H1 (cell line): Measurements from ENCODE around the gene PREX1. TPM values are rescaled to one million over a fixed set of nuclear protein-coding genes. Genes with fewer than 3 reads are reported as not detected.

Source experiments
- CTCF ChIA-PET: fragments of 300-600 bp; sonication (Branson Sonifier 250); formaldehyde crosslinking; loops from one replicate; lab custom pipeline; 2021; ENCODE audit not compliant: partially characterized antibody; lab: Charles Lee
- POLR2A ChIA-PET: fragments of 300-600 bp; sonication (Branson Sonifier 250); formaldehyde crosslinking; loops from one replicate; lab custom pipeline; 2021; ENCODE audit warnings: inconsistent platforms; ENCODE audit not compliant: partially characterized antibody; lab: Charles Lee
- DNase-seq, 2 experiments: peaks; one replicate each; pipeline versions ENCODE4 v3.0.0 to v3.0.0-alpha.2; 2010 to 2022; ENCODE audit warnings: low spot score in 2 of 2, low read depth in 1 of 2, mixed read lengths in 1 of 2
- FAIRE-seq: peaks from 2 replicates; lab custom pipeline; 2011; peaks lifted over from hg19 to GRCh38; lab: Jason Lieb, UNC
- H2AFZ ChIP-seq: 2 replicates; pipeline ENCODE4 v1.8.1; 2012; ENCODE audit warnings: low read length, inconsistent platforms
- H2AK5ac ChIP-seq: 2 replicates; pipeline ENCODE4 v1.6.1; 2013; ENCODE audit warnings: low read depth, low read length
- H2BK120ac ChIP-seq: replicated peaks from 2 replicates; pipeline ENCODE3; 2013; ENCODE audit warnings: low read depth, low read length, inconsistent platforms
- H2BK12ac ChIP-seq: 2 replicates; pipeline ENCODE4 v1.6.1; 2013; ENCODE audit warnings: low read depth, low read length
- H2BK15ac ChIP-seq: 2 replicates; pipeline ENCODE4 v1.6.1; 2013; ENCODE audit warnings: low read length
- H2BK20ac ChIP-seq: 2 replicates; pipeline ENCODE4 v1.6.1; 2013; ENCODE audit warnings: low read length
- H2BK5ac ChIP-seq: 2 replicates; pipeline ENCODE4 v1.6.1; 2013; ENCODE audit warnings: low read depth, low read length
- H3K14ac ChIP-seq: 2 replicates; pipeline ENCODE4 v1.6.1; 2013; ENCODE audit warnings: inconsistent platforms; ENCODE audit not compliant: insufficient read length
- H3K18ac ChIP-seq: 2 replicates; pipeline ENCODE4 v1.6.1; 2013; ENCODE audit warnings: low read length; ENCODE audit errors: extremely low read depth
- H3K23ac ChIP-seq: 2 replicates; pipeline ENCODE4 v1.6.1; 2013; ENCODE audit warnings: inconsistent platforms; ENCODE audit not compliant: insufficient read length
- H3K23me2 ChIP-seq: 2 replicates; pipeline ENCODE4 v1.6.1; 2013; ENCODE audit warnings: low read depth, low read length
- H3K27ac ChIP-seq: 2 replicates; pipeline ENCODE4 v1.6.1; 2011; ENCODE audit warnings: low read depth, low read length, inconsistent platforms
- H3K27me3 ChIP-seq, 4 experiments: replicated peaks in 1 of 4; 1 replicate in 1 of 4; 2 replicates in 3 of 4; pipeline versions ENCODE4 v1.6.1 to v1.8.1; 2011 to 2013; ENCODE audit warnings: low read length in 3 of 4, mild to moderate bottlenecking in 3 of 4, inconsistent platforms in 2 of 4, mixed read lengths in 2 of 4, moderate library complexity in 1 of 4; ENCODE audit not compliant: control insufficient read depth in 3 of 4, insufficient read depth in 3 of 4; ENCODE audit errors: extremely low read depth in 1 of 4
- H3K36me3 ChIP-seq, 4 experiments: 2 replicates each; pipeline versions ENCODE4 v1.6.1 to v1.8.1; 2011 to 2013; ENCODE audit warnings: mild to moderate bottlenecking in 4 of 4, low read length in 3 of 4, moderate library complexity in 2 of 4, control low read depth in 1 of 4, inconsistent platforms in 1 of 4; ENCODE audit not compliant: insufficient read depth in 4 of 4, control insufficient read depth in 2 of 4
- H3K4ac ChIP-seq: replicated peaks from 2 replicates; pipeline ENCODE3; 2013; ENCODE audit warnings: low read length, low read depth, mixed read lengths, inconsistent platforms; ENCODE audit not compliant: insufficient read length
- H3K4me1 ChIP-seq, 4 experiments: replicated peaks in 1 of 4; 1 replicate in 1 of 4; 2 replicates in 3 of 4; pipeline versions ENCODE4 v1.6.1 to v1.8.1; 2011 to 2013; ENCODE audit warnings: low read length in 3 of 4, inconsistent platforms in 2 of 4, mixed read lengths in 1 of 4; ENCODE audit not compliant: insufficient read depth in 4 of 4, control insufficient read depth in 3 of 4
- H3K4me2 ChIP-seq, 2 experiments: 2 replicates each; pipeline versions ENCODE4 v1.6.1 to v1.8.1; 2011 to 2013; ENCODE audit warnings: low read depth in 2 of 2, low read length in 2 of 2, control low read depth in 1 of 2, inconsistent platforms in 1 of 2, mild to moderate bottlenecking in 1 of 2; ENCODE audit not compliant: insufficient read depth in 1 of 2
- H3K4me3 ChIP-seq, 4 experiments: fragments of 200-600, 300-600 bp in 1 of 4; sonication (generic), shearing (Covaris generic), sonication (Bioruptor Twin) in 1 of 4; 2 replicates each; pipeline versions ENCODE4 v1.5.1 to v1.8.1; 2011 to 2016; ENCODE audit warnings: low read length in 4 of 4, low read depth in 3 of 4, control low read depth in 2 of 4, inconsistent platforms in 2 of 4, mild to moderate bottlenecking in 2 of 4, mixed read lengths in 1 of 4, moderate library complexity in 1 of 4; ENCODE audit not compliant: insufficient read depth in 2 of 4; ENCODE audit errors: extremely low read depth in 1 of 4
- H3K56ac ChIP-seq: replicated peaks from 2 replicates; pipeline ENCODE3; 2013; ENCODE audit warnings: low read depth, mild to moderate bottlenecking, mixed read lengths, low read length, inconsistent platforms; ENCODE audit not compliant: insufficient read length
- H3K79me1 ChIP-seq: 2 replicates; pipeline ENCODE4 v1.6.1; 2013; ENCODE audit warnings: low read depth, low read length, control low read depth
- H3K79me2 ChIP-seq, 2 experiments: 2 replicates each; pipeline versions ENCODE4 v1.6.1 to v1.8.1; 2012 to 2013; ENCODE audit warnings: low read length in 2 of 2, mild to moderate bottlenecking in 2 of 2, inconsistent platforms in 1 of 2; ENCODE audit not compliant: insufficient read depth in 2 of 2, control insufficient read depth in 1 of 2
- H3K9ac ChIP-seq, 4 experiments: replicated peaks in 1 of 4; 1 replicate in 1 of 4; 2 replicates in 3 of 4; pipeline versions ENCODE4 v1.6.1 to v1.8.1; 2011 to 2013; ENCODE audit warnings: low read depth in 3 of 4, low read length in 3 of 4, control low read depth in 2 of 4, mild to moderate bottlenecking in 2 of 4, moderate library complexity in 2 of 4, inconsistent platforms in 1 of 4; ENCODE audit errors: extremely low read depth in 1 of 4
- H3K9me3 ChIP-seq, 2 experiments: 2 replicates each; pipeline versions ENCODE4 v1.6.1 to v1.8.1; 2012 to 2013; ENCODE audit warnings: mild to moderate bottlenecking in 2 of 2, moderate library complexity in 2 of 2, control low read depth in 1 of 2, inconsistent platforms in 1 of 2, low read depth in 1 of 2, low read length in 1 of 2, mixed read lengths in 1 of 2; ENCODE audit not compliant: insufficient read depth in 2 of 2
- H4K20me1 ChIP-seq, 2 experiments: replicated peaks in 1 of 2; 2 replicates each; pipeline versions ENCODE3 to v1.8.1; 2011 to 2013; ENCODE audit warnings: inconsistent platforms in 2 of 2, low read length in 2 of 2, mild to moderate bottlenecking in 1 of 2; ENCODE audit not compliant: insufficient read depth in 2 of 2, control insufficient read depth in 1 of 2
- H4K5ac ChIP-seq: 2 replicates; pipeline ENCODE4 v1.6.1; 2013; ENCODE audit warnings: low read length, low read depth, mixed read lengths, inconsistent platforms; ENCODE audit not compliant: insufficient read length
- H4K8ac ChIP-seq: 2 replicates; pipeline ENCODE4 v1.8.0; 2013; ENCODE audit warnings: mild to moderate bottlenecking, moderate library complexity, low read length, inconsistent platforms; ENCODE audit not compliant: insufficient read depth; ENCODE audit errors: extremely low read depth
- H4K91ac ChIP-seq: replicated peaks from 2 replicates; pipeline ENCODE3; 2013; ENCODE audit warnings: low read length, mixed read lengths, inconsistent platforms; ENCODE audit not compliant: insufficient read length
- CEBPB ChIP-seq: IDR thresholded peaks from 2 replicates; pipeline ENCODE4 v1.6.1; 2012; ENCODE audit warnings: low read depth, low read length
- CHD1 ChIP-seq: IDR thresholded peaks from 2 replicates; pipeline ENCODE4 v1.6.1; 2012; ENCODE audit warnings: low read depth, low read length, improper control_type of control experiment
- EZH2 ChIP-seq: fragments of 200-600 bp; sonication (generic); IDR thresholded peaks from 2 replicates; pipeline ENCODE4 v1.7.1; 2012; ENCODE audit warnings: low read depth, mild to moderate bottlenecking, moderate library complexity, low read length, inconsistent platforms; ENCODE audit not compliant: severe bottlenecking
- HDAC2 ChIP-seq, 2 experiments: fragments of 300-600 bp in 1 of 2; sonication (generic) in 1 of 2; IDR thresholded peaks; 2 replicates each; pipeline ENCODE4 v1.6.1; 2011 to 2012; ENCODE audit warnings: low read depth in 2 of 2, low read length in 2 of 2, mild to moderate bottlenecking in 2 of 2, moderate library complexity in 2 of 2, borderline replicate concordance in 1 of 2, inconsistent platforms in 1 of 2
- NRF1 ChIP-seq: IDR thresholded peaks from 2 replicates; pipeline ENCODE4 v1.6.1; 2011; ENCODE audit warnings: mild to moderate bottlenecking, low read depth, low read length, improper control_type of control experiment
- RNF2 ChIP-seq: fragments of 200-900, 300-1000 bp; sonication (generic); IDR thresholded peaks from 2 replicates; pipeline ENCODE4 v1.7.1; 2016; ENCODE audit warnings: borderline replicate concordance, low read depth, mild to moderate bottlenecking, antibody characterized with exemption, low read length; ENCODE audit not compliant: poor library complexity, severe bottlenecking; ENCODE audit errors: missing control alignments
- SP1 ChIP-seq: IDR thresholded peaks from 2 replicates; pipeline ENCODE4 v1.6.1; 2011; ENCODE audit warnings: low read depth, low read length
- TBP ChIP-seq: IDR thresholded peaks from 2 replicates; pipeline ENCODE4 v1.6.1; 2011; ENCODE audit warnings: low read depth, low read length, improper control_type of control experiment
- WGBS, 2 experiments: shearing (Covaris generic) in 1 of 2; methylation state at CpG; one replicate each; pipeline versions ENCODE4 v1.1.6 to v1.1.7; 2013 to 2015; ENCODE audit warnings: low lambda C conversion rate in 2 of 2, mixed read lengths in 2 of 2, inconsistent platforms in 1 of 2, low coverage in 1 of 2, missing lambda C conversion rate in 1 of 2; ENCODE audit not compliant: insufficient replicate concordance in 2 of 2, insufficient coverage in 1 of 2, insufficient read length in 1 of 2; ENCODE audit errors: extremely low coverage in 1 of 2, missing lambda C conversion rate in 1 of 2; 5-methylcytosine and 5-hydroxymethylcytosine counted together
- polyA plus RNA-seq, 7 experiments: library from polyadenylated mRNA; depleted of rRNA in 3 of 7; stranded (reverse) in 5 of 7; unstranded in 2 of 7; fragments of >200 nt in 5 of 7; fragments of 200-250 nt in 2 of 7; gene quantifications; 1 replicate in 5 of 7; 2 replicates in 1 of 7; 4 replicates in 1 of 7; pipeline versions ENCODE4 v1.2.1 to v1.2.3, GENCODE V29; 2011 to 2013; ENCODE audit warnings: missing spikeins in 2 of 7, mixed read lengths in 2 of 7
- total RNA-seq: library from RNA; stranded (reverse); fragmentation: NEBNext Ultra II Directional; extraction: Animal tissue kit (Norgen Biotek cat#: 25700); gene quantifications from 2 replicates; pipeline ENCODE4 v1.2.1, GENCODE V29; 2021
- TF ChIP-seq, protein P1 (sequence below): IDR thresholded peaks from 2 replicates; pipeline ENCODE4 v1.6.1; 2012; ENCODE audit warnings: inconsistent platforms
- TF ChIP-seq, protein P2 (sequence below): IDR thresholded peaks from 2 replicates; pipeline ENCODE4 v1.6.1; 2011; ENCODE audit warnings: low read length, improper control_type of control experiment

The PREX1 gene
- total and polyA plus RNA-seq, 2 of the 8 experiments (the other 6 are each of a cell fraction or from before 2014, with no cell fraction given): 10.7 to 12.8 TPM

DNA sequence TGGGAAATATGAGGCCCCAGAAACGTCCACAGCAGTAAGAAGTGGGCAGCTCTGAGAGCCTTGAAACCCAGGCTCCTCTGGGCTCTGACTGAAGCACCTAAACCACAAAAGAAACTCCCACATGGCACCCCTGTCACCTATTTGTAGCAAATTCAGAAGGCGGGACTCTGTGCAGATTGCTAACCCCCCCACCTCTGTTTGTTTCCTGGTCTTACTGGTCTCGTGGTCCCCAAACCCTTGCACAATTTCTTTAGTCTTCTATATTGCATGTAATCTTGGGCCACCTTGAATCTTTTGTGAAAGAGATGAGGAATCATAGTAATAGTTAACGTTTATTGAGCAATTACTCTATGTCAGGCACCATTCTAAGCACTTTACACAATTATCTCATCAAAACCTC is 154.3 kb downstream of the PREX1 start:
- POLR2A ChIA-PET: interaction anchor here (1.4 kb wide), 1 partner anchor 9 kb away, joined by 3 read pairs; no protein-coding TSS in a partner anchor
- no peaks in the 10 kb centered on the region for H4K20me1 ChIP-seq
- H3K4me2 ChIP-seq: no peak overlapping the region
- FAIRE-seq (no peak), DNase-seq (no peak)
- no peak overlapping the region for H3K23ac ChIP-seq
- H4K91ac ChIP-seq: no peak overlapping the region
- H3K4me3 ChIP-seq: no peak overlapping the region
- H3K9ac ChIP-seq: no peak overlapping the region
- H3K56ac ChIP-seq: no peak overlapping the region
- H2BK15ac ChIP-seq: no peak overlapping the region
- no peak overlapping the region for H2AK5ac ChIP-seq
- H3K14ac ChIP-seq: no peak overlapping the region
- no peaks in the 10 kb centered on the region for H3K27me3 ChIP-seq
- no peak overlapping the region for H2BK120ac ChIP-seq
- WGBS, 2 experiments: 85% methylated on average over 4 of the region's 4 CpGs; no CpG with 5 or more reads in 1 of the 2 experiments
- no peak overlapping the region for H3K4ac ChIP-seq
- no peak overlapping the region for H4K8ac ChIP-seq
- H4K5ac ChIP-seq: no peak overlapping the region
- H3K4me1 ChIP-seq: no peaks in the 10 kb centered on the region
- no peaks in the 10 kb centered on the region for H3K36me3 ChIP-seq
- CTCF ChIA-PET: interaction anchor here (2.3 kb wide), 1 partner anchor 16 kb away, joined by 14 read pairs; no protein-coding TSS in a partner anchor
- no peak overlapping the region for H2BK5ac ChIP-seq
- no peaks in the 10 kb centered on the region for H3K9me3 ChIP-seq
- H3K27ac ChIP-seq: no peak overlapping the region
- no peak overlapping the region for H2BK20ac ChIP-seq
- H3K79me2 ChIP-seq: no peaks in the 10 kb centered on the region
- no peak overlapping the region for H2AFZ ChIP-seq
- H3K79me1 ChIP-seq: no peaks in the 10 kb centered on the region
- no peak overlapping the region for H2BK12ac ChIP-seq
- H3K23me2 ChIP-seq: no peaks in the 10 kb centered on the region; the same call in 1 of the 2 replicates
- no peak overlapping the region for H3K18ac ChIP-seq
- TF ChIP-seq, protein P1, sequence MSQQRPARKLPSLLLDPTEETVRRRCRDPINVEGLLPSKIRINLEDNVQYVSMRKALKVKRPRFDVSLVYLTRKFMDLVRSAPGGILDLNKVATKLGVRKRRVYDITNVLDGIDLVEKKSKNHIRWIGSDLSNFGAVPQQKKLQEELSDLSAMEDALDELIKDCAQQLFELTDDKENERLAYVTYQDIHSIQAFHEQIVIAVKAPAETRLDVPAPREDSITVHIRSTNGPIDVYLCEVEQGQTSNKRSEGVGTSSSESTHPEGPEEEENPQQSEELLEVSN: no peak
- TF ChIP-seq CHD1 (no peak), NRF1 (no peak), EZH2 (no peak), TBP (no peak), CEBPB (no peak), SP1 (no peak), RNF2 (no peak), HDAC2 (IDR thresholded peaks at IDR 0.05; ENCODE audit: borderline replicate concordance in 1 of 2, low read depth in 2 of 2, low read length in 2 of 2) (no peak)
- TF ChIP-seq, protein P2, sequence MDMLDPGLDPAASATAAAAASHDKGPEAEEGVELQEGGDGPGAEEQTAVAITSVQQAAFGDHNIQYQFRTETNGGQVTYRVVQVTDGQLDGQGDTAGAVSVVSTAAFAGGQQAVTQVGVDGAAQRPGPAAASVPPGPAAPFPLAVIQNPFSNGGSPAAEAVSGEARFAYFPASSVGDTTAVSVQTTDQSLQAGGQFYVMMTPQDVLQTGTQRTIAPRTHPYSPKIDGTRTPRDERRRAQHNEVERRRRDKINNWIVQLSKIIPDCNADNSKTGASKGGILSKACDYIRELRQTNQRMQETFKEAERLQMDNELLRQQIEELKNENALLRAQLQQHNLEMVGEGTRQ: no peak
